ENCODE measurements around the gene POU3F3. TPM values are rescaled to one million over a fixed set of nuclear protein-coding genes. Genes with fewer than 3 reads are reported as not detected.

The POU3F3 gene
- total RNA-seq, 4 donors from 2014 or later: 0.20 to 25.6 (median 13.5) TPM; not detected in 1

DNA sequence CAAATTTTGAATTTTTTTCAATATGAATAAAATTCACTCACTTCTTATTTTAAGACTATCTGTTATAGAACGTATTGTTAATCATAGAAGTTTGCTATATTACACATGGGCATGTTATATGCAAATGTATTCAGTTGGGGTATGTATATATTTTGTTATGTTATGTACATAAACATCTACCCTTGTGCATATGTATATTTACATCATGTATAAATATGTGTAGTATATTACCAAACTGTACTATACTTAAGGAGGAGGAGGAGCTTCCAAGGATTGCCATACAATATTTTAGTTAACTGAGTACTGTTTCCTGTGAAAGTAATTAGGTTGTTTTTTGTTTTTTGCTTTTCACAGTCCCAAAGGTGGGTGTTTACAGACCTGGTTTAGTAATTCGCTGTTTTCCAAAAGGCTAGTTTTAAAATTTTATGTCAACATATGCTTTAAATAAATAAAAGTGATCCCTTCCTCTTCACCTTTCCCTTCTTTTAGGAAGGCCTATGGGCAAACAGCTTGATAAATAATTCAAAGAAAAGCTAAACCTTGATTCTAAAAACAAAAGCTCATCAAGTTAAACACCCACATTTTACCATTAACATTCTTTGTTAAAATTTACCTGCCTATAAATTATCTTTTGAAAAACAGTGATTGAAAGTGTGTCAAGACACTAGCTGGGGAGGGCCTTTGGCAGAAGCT lies 12.9 kb upstream of the POU3F3 start:
- Histone ChIP-seq H3K4me3 (no peak overlapping the region), H3K27ac (no peak overlapping the region), H3K27me3 (peaks cover 54% of the 10 kb centered on the region), H3K4me1 (peaks cover 0 to 39% (median 8%) of the 10 kb centered on the region in 3 donors), H3K36me3 (no peaks in the 10 kb centered on the region), H3K9me3 (no peaks in the 10 kb centered on the region)
- ATAC-seq: no peak
- WGBS, 2 donors (ENCODE audit: low coverage in 1 of 2): 90 to 96% methylated on average over 2 of the region's 2 CpGs
- TF ChIP-seq EP300 (IDR thresholded peaks at IDR 0.05) (no peak), POLR2A (IDR thresholded peaks at IDR 0.05) (no peak), POLR2AphosphoS5 (IDR thresholded peaks at IDR 0.05) (no peak)
- TF ChIP-seq, protein P1, sequence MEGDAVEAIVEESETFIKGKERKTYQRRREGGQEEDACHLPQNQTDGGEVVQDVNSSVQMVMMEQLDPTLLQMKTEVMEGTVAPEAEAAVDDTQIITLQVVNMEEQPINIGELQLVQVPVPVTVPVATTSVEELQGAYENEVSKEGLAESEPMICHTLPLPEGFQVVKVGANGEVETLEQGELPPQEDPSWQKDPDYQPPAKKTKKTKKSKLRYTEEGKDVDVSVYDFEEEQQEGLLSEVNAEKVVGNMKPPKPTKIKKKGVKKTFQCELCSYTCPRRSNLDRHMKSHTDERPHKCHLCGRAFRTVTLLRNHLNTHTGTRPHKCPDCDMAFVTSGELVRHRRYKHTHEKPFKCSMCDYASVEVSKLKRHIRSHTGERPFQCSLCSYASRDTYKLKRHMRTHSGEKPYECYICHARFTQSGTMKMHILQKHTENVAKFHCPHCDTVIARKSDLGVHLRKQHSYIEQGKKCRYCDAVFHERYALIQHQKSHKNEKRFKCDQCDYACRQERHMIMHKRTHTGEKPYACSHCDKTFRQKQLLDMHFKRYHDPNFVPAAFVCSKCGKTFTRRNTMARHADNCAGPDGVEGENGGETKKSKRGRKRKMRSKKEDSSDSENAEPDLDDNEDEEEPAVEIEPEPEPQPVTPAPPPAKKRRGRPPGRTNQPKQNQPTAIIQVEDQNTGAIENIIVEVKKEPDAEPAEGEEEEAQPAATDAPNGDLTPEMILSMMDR (IDR thresholded peaks at IDR 0.05): no peak

DNA sequence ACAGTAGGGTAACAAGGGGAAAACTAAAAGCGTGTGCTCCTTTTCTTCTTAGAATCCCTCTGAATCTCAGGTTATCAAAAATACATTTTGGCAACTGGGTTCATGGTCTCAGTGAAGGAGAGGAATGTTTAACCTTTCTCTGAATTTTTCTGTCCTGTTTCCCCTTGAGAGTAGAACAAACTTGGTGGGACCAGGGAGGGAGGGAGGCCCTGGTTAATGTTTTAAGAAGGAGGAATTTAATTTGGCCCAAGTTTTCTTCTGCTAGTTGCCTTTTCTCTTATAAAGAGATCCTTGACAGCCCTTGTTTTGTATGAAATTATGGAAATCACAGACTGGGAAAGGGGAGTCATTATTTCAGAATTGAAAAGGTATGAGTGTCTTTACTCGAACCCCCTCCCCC lies 12.2 kb upstream of the POU3F3 start:
- Histone ChIP-seq H3K27ac (no peak overlapping the region), H3K36me3 (no peaks in the 10 kb centered on the region), H3K4me3 (no peak overlapping the region), H3K4me1 (peaks cover 0 to 39% (median 8%) of the 10 kb centered on the region in 3 donors), H3K9me3 (no peaks in the 10 kb centered on the region), H3K27me3 (peaks cover 57% of the 10 kb centered on the region)
- TF ChIP-seq POLR2AphosphoS5 (IDR thresholded peaks at IDR 0.05) (no peak), EP300 (IDR thresholded peaks at IDR 0.05) (no peak), POLR2A (IDR thresholded peaks at IDR 0.05) (no peak)
- TF ChIP-seq, protein P1 (IDR thresholded peaks at IDR 0.05): no peak
- 51 to 78% methylated on average over 2 of the region's 2 CpGs for WGBS, 2 donors (ENCODE audit: low coverage in 1 of 2)
- ATAC-seq: no peak

DNA sequence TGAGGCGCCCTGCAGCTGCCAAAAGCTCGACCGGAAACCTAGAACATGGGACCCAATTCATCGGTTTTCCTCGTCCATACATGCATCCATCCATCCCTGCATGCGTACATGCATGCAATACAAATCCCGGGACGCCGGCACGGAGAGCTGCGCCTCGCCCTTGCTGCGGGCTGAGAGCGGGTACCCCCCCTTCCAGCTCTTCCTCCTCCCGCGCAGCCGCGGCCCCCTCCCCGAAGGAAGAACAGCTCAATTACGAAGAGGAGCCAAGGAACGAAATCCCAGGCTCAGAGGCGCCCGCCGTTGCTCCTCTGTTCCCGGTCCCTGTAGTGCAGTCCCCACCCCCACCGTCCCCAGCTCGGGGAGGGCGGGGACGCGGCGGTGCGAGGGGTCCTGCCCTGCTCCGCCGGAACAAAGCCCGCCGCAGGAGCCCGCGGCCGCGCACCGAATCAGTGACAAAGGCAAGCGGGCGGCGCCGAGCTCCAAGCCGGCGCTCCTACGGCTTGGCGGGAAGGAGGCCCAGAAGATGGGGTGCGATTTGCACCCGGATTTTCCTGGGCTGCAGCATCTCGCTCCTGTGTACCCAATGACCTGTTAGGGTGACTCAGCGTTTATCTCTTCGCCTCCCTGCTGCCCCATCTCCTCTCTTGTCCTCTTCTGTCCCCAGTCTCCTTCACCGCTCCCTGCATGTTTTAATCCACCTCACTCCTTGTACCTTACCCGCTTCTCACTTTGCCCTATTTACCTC lies 8.9 kb upstream of the POU3F3 start:
- 3 to 14% methylated on average over 5 to 18 of the region's 56 CpGs for WGBS, 2 donors (ENCODE audit: low coverage in 1 of 2)
- Histone ChIP-seq H3K4me3 (peak overlapping the region in 1 of 2 donors; percentile 43), H3K9me3 (no peaks in the 10 kb centered on the region), H3K27me3 (peaks cover 90% of the 10 kb centered on the region), H3K27ac (peak overlapping the region in 1 of 4 donors; percentile 66), H3K36me3 (no peaks in the 10 kb centered on the region), H3K4me1 (peaks cover 0 to 39% (median 8%) of the 10 kb centered on the region in 3 donors)
- ATAC-seq: no peak
- TF ChIP-seq POLR2AphosphoS5 (IDR thresholded peaks at IDR 0.05) (no peak), POLR2A (IDR thresholded peaks at IDR 0.05) (no peak)
- TF ChIP-seq, protein P1 (IDR thresholded peaks at IDR 0.05): no peak

DNA sequence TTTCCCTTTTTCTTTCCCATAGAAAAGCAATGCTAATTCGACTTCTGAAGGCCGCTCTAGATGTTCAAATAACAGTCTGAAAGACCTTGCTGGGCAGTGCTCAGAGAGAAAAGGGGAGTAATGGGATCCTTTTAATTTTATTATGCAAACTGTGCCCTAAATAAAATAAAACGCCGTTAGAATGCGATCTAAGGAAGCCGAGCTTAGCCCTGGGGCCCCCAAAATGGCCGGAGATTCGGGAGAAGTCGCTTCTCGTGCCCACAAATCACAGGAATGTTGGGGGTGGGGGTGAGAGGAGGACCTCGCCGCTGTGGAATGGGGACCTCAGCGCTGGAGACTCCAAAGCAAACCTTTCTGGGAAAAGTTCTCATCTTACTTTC lies 8.4 kb upstream of the POU3F3 start:
- H3K27me3 ChIP-seq: peaks cover 95% of the 10 kb centered on the region
- H3K4me1 ChIP-seq: peaks cover 0 to 39% (median 8%) of the 10 kb centered on the region in 3 donors
- TF ChIP-seq EP300 (IDR thresholded peaks at IDR 0.05): no peak
- no peak for TF ChIP-seq POLR2A (IDR thresholded peaks at IDR 0.05)
- no peak for TF ChIP-seq POLR2AphosphoS5 (IDR thresholded peaks at IDR 0.05)
- TF ChIP-seq, protein P1 (IDR thresholded peaks at IDR 0.05): no peak
- no peaks in the 10 kb centered on the region for H3K9me3 ChIP-seq
- no peaks in the 10 kb centered on the region for H3K36me3 ChIP-seq
- H3K27ac ChIP-seq: peak overlapping the region in 1 of 4 donors; percentile 66
- 8 to 16% methylated on average over 8 to 10 of the region's 13 CpGs for WGBS, 2 donors (ENCODE audit: low coverage in 1 of 2)
- H3K4me3 ChIP-seq: peak overlapping the region in 1 of 2 donors; percentile 43
- ATAC-seq: no peak
